ENCODE measurements around the gene ZNF892. TPM values are rescaled to one million over a fixed set of nuclear protein-coding genes. Genes with fewer than 3 reads are reported as not detected.
A peak's percentile ranks its signal among the peaks of the same experiment; 100 is the strongest.

Gene ZNF892
- 1.2 TPM for polyA plus RNA-seq (2013, experiment 1 of 2; ENCODE audit: insufficient read length)
- 1.2 TPM for polyA plus RNA-seq (2013, experiment 2 of 2; ENCODE audit: insufficient read length)

DNA sequence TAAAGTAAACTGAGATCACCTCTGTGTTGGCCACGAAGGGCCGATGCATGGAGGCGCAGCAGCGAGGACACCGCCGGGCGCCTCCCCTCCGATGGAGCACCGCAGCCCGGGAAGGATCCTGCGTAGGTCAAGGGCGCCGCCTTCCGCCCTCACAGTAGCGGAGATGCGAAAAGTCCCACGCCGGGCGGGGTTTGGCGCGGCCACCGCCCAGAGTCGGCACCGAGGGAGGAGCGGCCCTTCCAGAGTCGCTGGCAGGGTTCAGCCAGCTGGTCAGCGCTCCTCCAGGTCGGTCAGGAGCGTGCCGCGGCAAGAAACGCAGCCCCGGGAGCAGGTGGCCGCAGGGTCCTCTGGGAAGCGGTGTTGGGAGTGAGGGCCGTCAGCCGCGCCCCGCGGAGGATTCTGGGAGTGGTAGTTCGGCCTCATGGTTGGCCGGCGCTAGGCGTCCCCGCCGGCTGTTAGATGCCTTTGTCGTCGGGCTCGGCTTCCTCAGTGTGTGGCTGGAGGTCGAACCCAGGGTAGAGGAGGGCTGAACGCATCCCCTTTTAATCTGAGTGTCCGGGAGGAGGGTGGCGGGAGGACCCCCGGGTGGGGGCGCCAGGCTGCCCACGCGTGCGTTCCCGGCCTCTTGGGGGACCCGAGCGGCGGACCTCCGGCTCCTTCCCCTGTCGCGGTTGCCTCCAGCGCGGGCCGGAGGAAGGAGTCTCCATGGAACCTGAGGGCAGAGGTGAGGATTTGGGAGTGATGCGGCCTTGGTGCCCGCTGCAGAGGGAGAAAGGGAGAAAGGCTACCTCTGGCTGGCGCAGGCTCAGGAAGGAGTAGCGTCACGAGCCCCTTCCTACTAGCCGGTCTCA, at the start of gene ZNF892:
TSS of gene ZNF892 (plus strand) at position 411 of the 851 bp plus-strand sequence. CDS start at position 706, 295 bp downstream.
- peak; percentile 87 for DNase-seq

DNA sequence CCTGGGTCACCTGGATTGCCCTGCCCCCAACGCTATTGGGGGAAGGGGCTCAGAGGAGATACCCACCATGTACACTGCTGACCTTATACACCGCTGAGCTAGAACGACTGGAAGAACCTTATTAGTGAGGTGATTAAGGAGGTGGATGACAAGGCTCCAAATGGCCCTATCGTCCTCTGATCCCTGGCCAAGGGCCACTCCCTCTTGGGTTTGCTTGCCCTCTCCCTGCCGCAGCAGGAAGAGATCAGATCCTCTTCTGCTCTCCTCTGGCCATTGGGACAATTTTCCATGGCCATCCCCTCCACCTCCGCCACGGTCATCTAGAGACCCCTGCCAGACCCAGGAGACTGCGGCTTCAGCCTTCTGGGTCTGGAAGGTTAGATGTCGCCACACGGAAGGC, 48.9 kb upstream of the ZNF892 start:
- no peak for DNase-seq

DNA sequence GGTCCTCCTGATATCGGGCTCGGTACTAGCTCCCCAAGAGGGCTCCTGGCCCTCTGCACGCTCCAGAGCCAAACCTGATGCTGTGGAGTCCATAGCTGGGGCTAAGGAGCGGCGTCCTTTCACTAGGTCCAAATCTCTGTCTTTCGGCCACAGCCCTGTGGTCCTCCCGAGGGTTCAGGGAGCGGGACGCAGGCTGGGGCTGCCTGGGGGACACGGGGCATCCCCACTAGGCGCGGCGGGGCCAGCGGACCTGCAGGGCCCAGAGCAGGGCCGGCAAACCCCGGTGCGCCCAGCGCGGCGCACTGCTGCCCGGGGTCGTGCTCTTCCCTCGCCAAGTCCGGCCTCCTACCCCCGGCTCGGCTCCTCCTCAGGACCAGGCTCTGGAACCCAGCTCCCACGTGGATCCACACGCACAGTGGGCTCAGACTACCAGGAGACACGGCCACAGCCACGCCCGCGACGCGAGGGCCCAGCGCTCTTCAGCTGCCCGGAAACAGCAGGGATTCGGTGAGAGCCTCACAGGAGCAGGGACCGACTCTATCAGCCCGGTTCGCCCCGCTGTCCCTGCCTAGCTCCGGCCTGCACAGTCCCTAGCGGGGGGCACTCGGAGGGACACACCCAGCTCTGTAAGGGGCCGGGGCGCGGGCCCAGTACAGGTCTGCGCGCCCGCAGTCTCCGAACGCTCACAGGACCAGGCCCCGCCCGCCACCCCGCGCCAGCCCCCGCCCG, 48.3 kb upstream of the ZNF892 start:
- peak; percentile 46 for DNase-seq

DNA sequence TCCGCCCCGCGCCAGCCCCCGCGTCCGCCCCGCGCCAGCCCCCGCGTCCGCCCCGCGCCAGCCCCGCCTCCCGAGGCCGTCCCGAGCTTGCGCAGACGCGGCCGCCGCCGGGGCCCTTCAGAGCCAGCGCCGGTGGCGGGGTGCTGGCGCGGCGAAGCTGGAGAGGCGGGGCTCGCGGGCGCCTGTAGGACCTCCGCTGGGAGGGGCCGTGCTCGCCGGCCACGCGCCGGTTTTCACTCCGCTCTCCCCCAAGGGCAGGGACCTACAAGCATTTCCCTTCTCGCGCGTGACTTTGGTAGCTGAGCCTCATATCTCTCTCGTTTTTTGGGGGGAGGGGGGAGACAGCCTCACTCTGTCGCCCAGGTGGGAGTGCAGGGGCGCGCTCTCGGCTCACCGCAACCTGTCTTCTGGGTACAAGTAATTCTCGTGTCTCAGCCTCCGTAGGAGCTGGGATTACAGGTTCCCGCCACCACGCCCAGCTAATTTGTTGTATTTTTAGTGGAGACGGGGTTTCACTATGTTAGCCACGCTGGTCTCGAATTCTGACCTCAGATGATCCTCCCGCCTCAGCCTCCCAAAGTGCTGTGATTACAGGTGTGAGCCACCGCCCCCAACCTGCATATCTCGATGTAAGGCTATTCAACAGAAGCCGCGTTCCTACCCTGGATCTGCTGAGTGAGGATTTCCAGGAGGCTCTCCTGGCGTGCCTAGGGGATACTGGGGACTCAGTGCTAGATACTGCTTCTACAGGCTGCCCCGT, 47.5 kb upstream of the ZNF892 start, which contains the start of gene ZNF514:
TSS of gene ZNF514 (minus strand) at position 159 of the 760 bp plus-strand sequence. CDS start 6,595 bp downstream, outside the sequence.
- peak; percentile 79 for DNase-seq

DNA sequence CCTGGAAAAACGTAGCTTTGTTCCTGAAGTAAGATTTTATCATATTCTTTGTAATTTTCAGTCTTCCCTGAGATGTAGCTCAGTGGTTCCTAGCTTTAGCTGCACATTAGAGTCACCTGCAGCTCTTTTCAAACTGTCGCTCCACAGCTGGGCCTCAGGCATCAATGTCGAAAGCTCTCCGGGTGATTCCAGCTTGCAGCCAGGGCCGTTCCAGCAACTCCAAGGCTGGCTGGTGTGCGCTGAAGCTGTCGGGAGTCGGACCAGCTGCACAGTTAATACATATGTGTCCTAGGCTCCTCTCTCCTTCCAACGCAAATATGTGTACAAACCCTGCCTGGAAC, 42.3 kb upstream of the ZNF892 start:
- no peak for DNase-seq

DNA sequence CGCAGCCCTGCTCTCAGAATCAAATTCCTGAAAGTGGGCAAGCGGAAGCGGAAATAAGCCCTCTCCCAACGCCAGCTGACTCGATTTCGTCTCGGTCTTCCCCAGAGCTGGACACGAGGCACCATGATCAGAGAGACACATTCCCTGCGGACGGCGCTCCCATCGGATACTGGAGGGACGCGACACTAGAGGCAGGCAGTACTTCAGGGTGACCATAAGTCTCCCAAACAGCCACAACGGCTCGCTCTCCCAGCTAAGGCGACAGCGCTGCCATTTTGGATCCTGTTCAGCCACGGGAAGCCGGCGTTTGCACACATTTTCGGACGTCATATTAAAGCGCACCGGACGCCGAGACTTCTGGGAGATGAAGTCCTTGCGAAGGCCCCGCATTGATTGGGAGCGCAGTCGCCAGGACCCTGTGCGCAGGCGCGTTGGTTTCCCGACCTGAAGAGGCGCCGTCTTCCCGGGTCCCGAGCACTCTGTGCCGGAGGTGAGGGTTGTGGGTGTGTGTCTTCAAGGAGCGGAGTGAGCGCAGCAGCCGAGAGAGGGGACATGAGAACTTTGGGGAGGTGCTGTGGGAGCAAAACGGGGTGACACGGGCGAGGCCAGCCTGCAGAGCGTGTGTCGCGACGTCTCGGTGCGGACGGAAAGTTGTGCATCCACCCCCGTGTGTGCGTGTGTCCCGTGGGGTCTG, 41.8 kb upstream of the ZNF892 start, which contains the start of gene ZNF2:
TSS of gene ZNF2 (plus strand) at position 439 of the 694 bp plus-strand sequence. CDS start 10,418 bp downstream, outside the sequence.
- peak; percentile 98 for DNase-seq

DNA sequence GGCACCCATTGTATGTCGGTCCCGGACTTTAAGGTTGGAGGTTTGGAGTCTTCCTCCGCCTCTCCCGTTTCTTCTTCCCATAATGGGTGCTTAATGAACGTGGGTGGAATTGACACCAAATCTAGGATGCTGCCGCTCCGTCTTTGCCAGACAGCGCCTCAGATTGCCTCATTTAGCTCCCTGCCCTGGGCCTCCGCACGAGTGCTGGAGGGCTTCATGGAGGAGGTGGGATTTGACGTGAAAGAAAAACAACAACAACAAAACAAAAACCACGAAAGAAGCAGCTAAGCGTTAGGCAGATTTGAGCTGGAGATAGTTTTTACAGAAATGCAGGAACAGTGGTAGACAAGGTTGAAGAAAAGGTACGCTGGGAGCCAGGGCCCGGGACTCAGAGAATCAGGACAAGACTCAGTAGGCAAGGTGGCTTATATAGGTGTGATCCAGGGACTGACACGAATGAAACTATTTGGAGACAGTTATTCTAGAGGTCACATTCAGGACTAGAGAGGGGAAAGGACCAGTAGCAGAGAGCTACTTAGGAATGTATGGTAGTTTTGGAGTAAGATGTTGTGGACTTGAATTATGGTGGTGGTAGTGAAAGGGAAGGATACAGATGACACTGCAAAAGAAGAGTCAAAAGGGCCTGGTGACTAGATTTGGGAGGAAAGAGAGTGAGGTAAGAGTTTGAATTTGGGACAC, 41.1 kb upstream of the ZNF892 start:
- DNase-seq, result no peak

DNA sequence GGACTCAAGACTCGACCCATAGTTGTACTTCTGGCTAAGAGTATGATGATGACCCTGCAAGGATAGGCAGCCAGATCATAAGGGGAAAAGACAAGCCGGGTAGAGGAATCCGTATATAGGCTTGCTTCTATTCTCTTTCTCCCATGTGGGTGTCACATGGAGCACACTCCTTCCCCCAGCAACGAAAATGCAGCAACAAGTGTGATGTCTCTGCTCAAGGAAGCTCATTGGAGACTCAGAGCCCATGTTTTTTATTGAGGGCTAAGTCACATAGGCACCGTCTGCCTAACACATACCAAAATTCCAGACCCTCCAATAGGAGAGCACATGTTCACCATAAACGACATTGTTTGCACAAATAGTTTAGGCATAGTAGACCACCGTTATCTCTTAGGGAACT, 35.4 kb upstream of the ZNF892 start:
- DNase-seq, result no peak

DNA sequence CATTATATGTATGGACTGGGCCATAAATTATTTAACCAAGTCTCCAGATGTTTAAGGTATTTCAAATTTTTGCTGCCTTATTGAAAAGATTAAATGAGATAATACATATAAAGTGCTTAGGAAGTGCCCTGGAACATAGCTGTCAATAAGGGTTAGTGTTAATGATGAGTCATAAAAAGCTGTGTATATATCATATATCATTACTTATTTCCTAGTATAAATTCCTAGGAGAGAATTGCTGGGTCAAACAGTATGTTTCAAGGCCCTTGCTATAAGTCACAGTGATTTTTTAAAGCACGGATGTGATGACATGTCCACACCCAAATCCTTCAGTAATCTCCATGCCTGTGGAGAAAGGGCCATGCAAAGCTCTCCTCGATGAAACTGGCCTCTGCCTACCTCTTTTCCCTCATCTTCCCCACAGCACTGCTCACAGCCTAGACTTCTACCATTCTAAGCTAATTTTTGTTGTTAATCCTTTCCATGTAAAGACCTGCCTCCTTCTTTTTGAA, 33.2 kb upstream of the ZNF892 start:
- DNase-seq, result no peak

DNA sequence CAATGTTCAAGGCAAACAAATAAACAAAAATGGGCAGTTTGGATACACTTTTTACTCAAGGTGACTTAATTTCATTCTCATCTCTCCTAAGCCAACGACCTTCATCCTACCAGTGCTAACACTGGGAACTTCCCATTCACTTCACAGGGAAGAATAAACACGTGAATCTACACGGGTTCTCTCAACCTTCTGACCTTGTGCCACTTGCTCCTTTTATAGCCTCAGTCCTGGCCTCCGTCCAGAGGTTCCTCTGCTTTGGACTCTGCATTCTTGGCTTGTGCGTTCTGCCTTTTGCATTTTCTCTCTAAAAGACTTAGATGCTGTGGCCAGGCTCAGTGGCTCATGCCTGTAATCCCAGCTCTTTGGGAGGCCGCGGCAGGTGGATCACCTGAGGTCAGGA, 27.9 kb upstream of the ZNF892 start:
- DNase-seq, result no peak

DNA sequence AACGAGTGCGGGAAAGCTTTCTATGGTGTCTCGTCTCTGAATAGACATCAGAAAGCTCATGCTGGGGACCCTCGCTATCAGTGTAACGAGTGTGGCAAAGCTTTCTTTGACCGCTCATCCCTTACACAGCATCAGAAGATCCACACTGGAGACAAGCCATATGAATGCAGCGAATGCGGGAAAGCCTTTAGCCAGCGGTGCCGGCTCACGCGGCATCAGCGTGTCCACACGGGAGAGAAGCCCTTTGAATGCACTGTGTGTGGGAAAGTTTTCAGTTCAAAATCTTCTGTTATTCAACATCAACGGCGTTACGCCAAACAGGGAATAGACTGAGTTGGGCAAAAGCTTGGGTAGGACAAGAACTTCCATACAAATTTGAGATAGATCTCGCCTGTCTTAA, 25.5 kb upstream of the ZNF892 start:
- DNase-seq, result no peak

DNA sequence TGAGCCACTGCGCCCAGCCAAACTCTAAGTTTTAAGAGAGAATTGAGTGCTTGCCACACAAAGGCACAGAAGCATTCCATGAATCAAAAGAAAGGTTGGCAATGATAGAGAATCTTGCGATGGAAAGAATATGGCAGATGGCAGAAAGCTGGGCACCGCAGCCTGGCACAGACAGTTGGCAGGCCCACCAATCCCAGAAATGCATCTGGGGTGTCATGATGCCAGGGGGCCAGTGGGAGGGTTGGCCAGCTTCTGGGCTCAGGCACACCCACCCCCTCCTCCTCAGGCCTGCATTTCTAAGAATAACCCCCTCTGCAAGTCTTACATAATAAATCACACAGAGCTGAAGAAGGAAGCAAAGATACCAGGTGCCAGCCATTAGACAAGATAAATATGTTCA, 22.1 kb upstream of the ZNF892 start:
- DNase-seq, result no peak

DNA sequence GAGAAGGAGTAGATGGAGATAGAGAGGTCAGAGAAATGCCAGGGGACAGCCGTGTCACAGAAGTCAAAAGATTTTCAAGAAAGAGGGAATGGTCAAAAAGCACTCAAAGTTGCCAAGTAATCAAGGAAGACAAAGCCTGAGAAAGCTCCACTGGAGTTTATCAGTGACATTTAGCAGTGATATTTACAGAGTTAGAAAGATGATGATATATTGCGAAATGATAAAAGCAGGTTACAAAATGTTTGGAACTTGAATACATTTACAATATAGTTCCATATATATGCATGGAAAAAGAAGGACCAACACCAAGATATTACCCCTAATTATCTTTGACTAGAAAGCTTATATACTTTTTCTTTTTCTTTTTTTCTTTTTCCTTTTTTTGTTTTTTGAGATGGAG, 21.3 kb upstream of the ZNF892 start:
- no peak for DNase-seq

DNA sequence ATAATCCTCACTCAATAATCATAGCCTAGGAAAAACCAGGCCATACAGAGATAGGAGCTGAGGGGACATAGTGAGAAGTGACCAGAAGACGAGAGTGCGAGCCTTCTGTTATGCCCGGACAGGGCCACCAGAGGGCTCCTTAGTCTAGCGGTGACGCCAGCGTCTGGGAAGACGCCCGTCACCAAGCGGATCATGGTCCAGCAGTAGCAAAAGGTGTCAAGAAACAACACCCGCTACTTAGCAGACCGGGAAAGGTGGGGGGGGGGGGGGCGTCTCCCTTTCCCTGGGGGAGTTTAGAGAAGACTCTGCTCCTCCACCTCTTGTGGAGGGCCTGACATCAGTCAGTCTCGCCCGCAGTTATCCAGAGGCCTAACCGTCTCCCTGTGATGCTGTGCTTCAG, 14.4 kb upstream of the ZNF892 start:
- peak; percentile 43 for DNase-seq

DNA sequence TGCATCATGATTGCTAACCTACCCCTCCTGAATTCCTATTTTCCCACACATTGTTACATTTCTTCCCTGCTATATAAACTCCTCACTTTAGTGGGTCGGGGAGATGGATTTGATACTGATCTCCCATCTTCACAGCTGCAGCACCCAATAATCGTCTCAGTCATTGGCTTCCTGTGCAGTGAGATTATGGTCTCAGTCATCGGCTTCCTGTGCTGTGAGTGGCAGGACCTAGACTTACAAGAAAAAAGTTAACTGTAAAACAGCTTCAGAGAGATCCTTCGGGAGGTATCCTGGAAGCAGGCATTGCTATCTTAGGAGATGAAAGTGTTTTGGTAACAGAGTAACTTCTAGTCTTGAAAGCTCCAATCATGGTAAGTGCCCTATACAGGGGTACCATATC, 3.4 kb upstream of the ZNF892 start:
- no peak for DNase-seq

DNA sequence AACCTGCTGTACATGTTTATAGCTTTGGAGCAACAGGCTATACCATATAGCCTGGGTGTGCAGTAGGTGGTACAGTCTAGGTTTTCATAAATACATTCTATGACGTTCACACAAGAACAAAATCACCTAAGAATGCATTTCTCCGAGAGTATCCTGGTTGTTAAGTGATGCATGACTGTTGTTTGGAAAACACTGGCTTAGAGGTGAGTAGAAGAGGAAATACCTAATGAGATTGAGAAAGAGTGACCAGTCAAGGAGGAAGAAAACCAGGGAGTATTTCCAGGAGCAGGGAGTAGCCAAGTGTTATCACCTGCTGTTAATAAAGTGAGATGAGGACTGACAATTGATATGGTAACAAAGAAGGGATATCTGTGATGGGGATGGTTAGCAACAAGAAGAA, 2.9 kb upstream of the ZNF892 start:
- no peak for DNase-seq

DNA sequence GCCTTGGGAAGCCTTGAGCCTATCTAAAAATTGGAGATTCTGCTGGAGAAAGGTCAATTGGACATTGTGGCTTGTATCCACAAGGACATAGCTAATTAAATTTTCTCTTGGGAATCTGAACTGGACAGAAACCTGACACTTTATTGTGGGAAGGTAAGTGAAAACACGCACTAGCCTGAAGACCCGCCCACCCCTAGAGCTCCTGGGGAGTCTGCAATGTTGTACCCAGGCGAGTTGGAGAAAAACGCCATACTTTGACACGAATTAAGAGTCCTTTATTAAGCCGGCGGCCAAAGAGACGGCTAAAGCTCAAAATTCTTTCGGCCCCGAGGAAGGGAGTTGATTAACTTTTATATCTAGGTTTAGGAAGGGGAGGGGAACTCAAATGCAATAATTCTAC, 1.2 kb upstream of the ZNF892 start:
- no peak for DNase-seq

DNA sequence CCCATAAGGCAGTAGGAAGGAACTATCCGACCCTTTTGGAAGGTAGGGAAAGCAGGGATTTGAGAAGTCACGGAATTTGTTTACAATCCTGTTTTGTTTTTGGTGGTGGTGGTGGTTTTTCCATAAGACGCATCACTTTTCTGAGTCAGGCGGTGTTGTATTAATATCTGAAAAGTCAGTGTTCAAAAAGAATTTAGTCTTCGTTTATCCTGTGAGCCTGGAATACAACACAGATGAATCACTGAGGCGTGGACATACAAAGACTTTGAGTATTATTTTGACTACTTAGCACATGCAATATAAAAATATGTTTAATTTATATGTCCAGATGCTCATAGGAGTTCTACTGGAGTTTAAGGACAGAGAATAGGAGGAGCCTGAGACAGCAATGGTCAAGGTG, 785 bp downstream of the ZNF892 start:
- peak; percentile 28 for DNase-seq

DNA sequence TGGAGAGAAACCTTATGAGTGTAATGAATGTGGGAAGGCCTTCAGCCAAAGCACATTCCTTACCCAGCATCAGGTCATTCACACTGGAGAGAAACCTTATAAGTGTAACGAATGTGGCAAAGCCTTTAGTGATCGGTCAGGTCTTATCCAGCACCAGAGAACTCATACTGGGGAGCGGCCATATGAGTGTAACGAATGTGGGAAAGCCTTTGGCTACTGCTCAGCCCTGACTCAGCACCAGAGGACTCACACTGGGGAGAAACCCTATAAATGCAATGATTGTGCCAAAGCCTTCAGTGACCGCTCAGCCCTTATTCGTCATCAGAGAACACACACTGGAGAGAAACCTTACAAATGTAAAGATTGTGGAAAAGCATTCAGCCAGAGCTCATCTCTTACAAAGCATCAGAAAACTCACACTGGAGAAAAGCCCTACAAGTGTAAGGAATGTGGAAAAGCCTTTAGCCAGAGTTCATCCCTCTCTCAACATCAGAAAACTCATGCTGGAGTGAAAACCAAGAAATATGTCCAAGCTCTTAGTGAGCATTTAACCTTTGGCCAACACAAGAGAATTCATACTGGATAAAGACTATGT, 7.8 kb downstream of the ZNF892 start:
- no peak for DNase-seq

DNA sequence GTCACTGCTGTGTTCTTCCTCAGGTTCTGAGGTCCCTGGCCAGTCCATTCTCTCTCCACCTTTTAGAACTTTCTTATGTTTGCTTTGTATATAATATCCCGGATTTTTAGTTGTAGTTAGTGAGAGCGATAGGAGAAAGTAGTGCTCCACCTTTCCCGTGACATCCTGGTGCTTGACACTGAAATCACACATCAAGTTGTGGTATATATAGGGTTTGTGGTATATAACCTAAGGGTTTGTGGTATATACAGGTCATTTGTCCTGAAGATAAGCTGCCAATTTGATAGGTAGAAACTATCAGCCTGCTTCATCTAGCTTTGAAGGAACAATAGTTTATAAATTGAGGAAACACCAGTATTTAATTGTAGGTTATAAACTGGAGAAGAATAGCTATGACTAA, 13.1 kb downstream of the ZNF892 start:
- no peak for DNase-seq

DNA sequence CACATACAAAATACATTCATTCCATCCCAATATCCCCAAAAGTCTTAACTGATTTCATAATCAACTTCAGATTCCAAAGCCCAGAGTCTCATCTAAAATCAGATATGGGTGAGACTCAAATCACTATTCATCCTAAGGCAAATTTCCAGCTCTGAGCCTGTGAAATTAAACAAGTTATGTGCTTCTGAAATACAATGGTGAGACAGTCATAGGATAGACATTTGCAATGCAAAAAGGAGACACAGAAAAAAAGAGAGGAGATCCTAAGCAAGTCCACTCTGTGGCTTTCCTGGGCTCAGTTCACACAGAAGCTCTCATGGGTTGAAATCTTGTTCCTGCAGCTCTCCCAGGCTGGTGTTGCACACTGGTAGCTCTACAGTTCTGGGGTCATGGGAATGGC, 18.3 kb downstream of the ZNF892 start:
- DNase-seq, result no peak
